Esophagus muscularis mucosa (tissue), 4 donors: Measurements from ENCODE around the gene SNAP29. TPM values are rescaled to one million over a fixed set of nuclear protein-coding genes. Genes with fewer than 3 reads are reported as not detected.

ENCODE experiments used
- DNase-seq: peaks from one replicate; pipeline ENCODE4 v3.0.0-alpha.2; 2017; ENCODE audit errors: extremely low spot score
- H3K27ac ChIP-seq, 4 donors: fragments of 200-600 bp; sonication (generic); replicated peaks in 1 of 4; 1 replicate in 3 of 4; 2 replicates in 1 of 4; pipeline ENCODE4 v1.5.1; 2016 to 2019; ENCODE audit warnings: mild to moderate bottlenecking in 1 of 4
- H3K27me3 ChIP-seq, 4 donors: fragments of 200-600 bp; sonication (generic); one replicate each; pipeline versions ENCODE4 v1.5.1 to v1.6.0; 2016 to 2019
- H3K36me3 ChIP-seq, 4 donors: fragments of 200-600 bp; sonication (generic); one replicate each; pipeline ENCODE4 v1.5.1; 2016 to 2019
- H3K4me1 ChIP-seq, 4 donors: fragments of 200-600 bp; sonication (generic); one replicate each; pipeline ENCODE4 v1.5.1; 2016 to 2019
- H3K4me3 ChIP-seq, 4 donors: fragments of 200-600 bp; sonication (generic); 1 replicate in 2 of 4; 2 replicates in 2 of 4; pipeline ENCODE4 v1.5.1; 2016 to 2019; ENCODE audit warnings: mild to moderate bottlenecking in 4 of 4, moderate library complexity in 1 of 4
- H3K9me3 ChIP-seq, 4 donors: fragments of 200-600 bp; sonication (generic); 1 replicate in 3 of 4; 2 replicates in 1 of 4; pipeline ENCODE4 v1.5.1; 2016 to 2019
- EP300 ChIP-seq: sonication (generic); formaldehyde crosslinking; IDR thresholded peaks from one replicate; pipeline ENCODE4 v1.6.1; 2017; ENCODE audit warnings: antibody characterized with exemption
- POLR2A ChIP-seq: fragments of 450-650 bp; IDR thresholded peaks from one replicate; pipeline ENCODE4 v1.6.1; 2017; ENCODE audit warnings: antibody characterized with exemption, moderate library complexity, mild to moderate bottlenecking, low read depth
- POLR2AphosphoS5 ChIP-seq, 2 donors: sonication (generic); formaldehyde crosslinking; IDR thresholded peaks; one replicate each; pipeline ENCODE4 v1.6.1; 2017; ENCODE audit warnings: antibody characterized with exemption in 2 of 2
- WGBS: methylation state at CpG from one replicate; pipeline ENCODE4 v1.1.5; 2018; 5-methylcytosine and 5-hydroxymethylcytosine counted together
- intact Hi-C: fragments of 100-400 bp; cut with DNase I; formaldehyde crosslinking; loops from one replicate; pipeline ENCODE4 v1.15.1; 2023
- total RNA-seq, 4 donors: library from RNA; depleted of rRNA; stranded (reverse); fragments of >200 nt; gene quantifications; one replicate each; pipeline versions ENCODE4 v1.1.0 to v1.2.1, GENCODE V29; 2016
- TF ChIP-seq, protein P1 (sequence below), 3 experiments: fragments of 200-600 bp in 2 of 3; fragments of 450-650 bp in 1 of 3; sonication (generic) in 2 of 3; IDR thresholded peaks; one replicate each; pipeline ENCODE4 v1.5.1; 2017 to 2019; ENCODE audit warnings: antibody characterized with exemption in 3 of 3, mild to moderate bottlenecking in 2 of 3, moderate library complexity in 1 of 3

The SNAP29 gene
- total RNA-seq, 4 donors from 2014 or later = 21.2 to 33.6 (median 26.4) TPM

DNA sequence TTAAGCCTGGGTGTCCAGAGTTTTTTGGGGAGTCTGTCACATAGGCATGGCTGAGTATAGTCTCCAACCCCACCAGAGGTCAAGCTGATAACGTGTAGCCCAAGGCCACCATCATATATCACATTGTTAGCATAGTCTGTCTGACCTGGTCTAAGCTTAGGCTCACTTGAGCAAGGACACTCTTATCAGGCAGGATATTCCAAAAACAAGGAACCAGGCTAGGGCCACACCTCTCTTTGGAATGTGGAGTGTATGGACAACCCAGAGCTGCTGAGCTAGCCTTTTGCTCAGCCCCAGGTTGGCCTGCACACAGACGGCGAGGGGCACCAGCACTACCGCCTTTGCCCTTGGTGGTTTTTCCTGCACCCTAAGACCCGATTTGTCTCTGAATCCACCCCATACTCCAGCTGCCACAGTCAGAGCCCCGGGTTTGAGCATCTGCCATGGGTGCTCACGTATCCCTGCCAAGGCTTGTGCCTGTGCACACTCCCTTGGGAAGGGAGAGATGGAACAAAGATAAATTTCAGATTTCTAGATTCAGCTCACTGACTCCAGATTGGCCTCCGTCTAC is 7.2 kb downstream of the SNAP29 start:
- TF ChIP-seq POLR2AphosphoS5 (IDR thresholded peaks at IDR 0.05) (no peak), EP300 (no peak), POLR2A (no peak)
- TF ChIP-seq, protein P1, sequence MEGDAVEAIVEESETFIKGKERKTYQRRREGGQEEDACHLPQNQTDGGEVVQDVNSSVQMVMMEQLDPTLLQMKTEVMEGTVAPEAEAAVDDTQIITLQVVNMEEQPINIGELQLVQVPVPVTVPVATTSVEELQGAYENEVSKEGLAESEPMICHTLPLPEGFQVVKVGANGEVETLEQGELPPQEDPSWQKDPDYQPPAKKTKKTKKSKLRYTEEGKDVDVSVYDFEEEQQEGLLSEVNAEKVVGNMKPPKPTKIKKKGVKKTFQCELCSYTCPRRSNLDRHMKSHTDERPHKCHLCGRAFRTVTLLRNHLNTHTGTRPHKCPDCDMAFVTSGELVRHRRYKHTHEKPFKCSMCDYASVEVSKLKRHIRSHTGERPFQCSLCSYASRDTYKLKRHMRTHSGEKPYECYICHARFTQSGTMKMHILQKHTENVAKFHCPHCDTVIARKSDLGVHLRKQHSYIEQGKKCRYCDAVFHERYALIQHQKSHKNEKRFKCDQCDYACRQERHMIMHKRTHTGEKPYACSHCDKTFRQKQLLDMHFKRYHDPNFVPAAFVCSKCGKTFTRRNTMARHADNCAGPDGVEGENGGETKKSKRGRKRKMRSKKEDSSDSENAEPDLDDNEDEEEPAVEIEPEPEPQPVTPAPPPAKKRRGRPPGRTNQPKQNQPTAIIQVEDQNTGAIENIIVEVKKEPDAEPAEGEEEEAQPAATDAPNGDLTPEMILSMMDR (IDR thresholded peaks at IDR 0.05) = no peak
- Histone ChIP-seq H3K4me3 (no peak overlapping the region), H3K27ac (peak overlapping the region in 1 of 4 donors; percentile 82), H3K9me3 (no peaks in the 10 kb centered on the region), H3K36me3 (peaks cover 8 to 68% (median 23%) of the 10 kb centered on the region in 4 donors), H3K4me1 (peaks cover 20 to 53% (median 40%) of the 10 kb centered on the region in 4 donors), H3K27me3 (no peaks in the 10 kb centered on the region)
- no peak for DNase-seq
- WGBS = 100% methylated on average over 5 of the region's 8 CpGs
- intact Hi-C loops = no loop called here

DNA sequence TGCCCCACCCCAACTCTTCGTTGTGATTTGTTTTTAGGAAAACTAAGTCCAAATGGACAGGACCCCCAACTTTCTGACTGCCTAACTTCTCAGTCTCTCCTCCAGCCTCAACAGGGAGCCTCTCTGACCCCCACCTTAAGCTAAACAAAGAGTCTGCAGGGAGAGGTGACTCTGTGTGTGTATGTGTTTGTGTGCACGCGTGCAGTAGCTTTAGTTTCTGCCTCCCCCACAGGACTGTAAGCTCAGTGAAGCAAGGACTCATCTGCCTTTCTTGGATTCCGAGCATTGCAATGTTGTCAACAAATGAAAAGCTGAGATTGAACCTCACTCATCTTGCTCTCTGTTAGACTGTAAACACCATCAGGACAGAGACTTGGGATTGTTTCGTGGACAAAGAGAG is 7.9 kb downstream of the SNAP29 start:
- Histone ChIP-seq H3K4me3 (no peak overlapping the region), H3K27ac (peak overlapping the region; percentile 56 to 82 (median 64)), H3K36me3 (peaks cover 15 to 73% (median 29%) of the 10 kb centered on the region in 4 donors), H3K4me1 (peaks cover 20 to 47% (median 39%) of the 10 kb centered on the region in 4 donors), H3K9me3 (no peaks in the 10 kb centered on the region), H3K27me3 (no peaks in the 10 kb centered on the region)
- no peak for TF ChIP-seq POLR2A
- TF ChIP-seq POLR2AphosphoS5 (IDR thresholded peaks at IDR 0.05) = no peak
- TF ChIP-seq, protein P1 (IDR thresholded peaks at IDR 0.05) = no peak
- TF ChIP-seq EP300 = no peak
- 78% methylated on average over 5 of the region's 5 CpGs for WGBS
- DNase-seq = no peak
- intact Hi-C loops = no loop called here

DNA sequence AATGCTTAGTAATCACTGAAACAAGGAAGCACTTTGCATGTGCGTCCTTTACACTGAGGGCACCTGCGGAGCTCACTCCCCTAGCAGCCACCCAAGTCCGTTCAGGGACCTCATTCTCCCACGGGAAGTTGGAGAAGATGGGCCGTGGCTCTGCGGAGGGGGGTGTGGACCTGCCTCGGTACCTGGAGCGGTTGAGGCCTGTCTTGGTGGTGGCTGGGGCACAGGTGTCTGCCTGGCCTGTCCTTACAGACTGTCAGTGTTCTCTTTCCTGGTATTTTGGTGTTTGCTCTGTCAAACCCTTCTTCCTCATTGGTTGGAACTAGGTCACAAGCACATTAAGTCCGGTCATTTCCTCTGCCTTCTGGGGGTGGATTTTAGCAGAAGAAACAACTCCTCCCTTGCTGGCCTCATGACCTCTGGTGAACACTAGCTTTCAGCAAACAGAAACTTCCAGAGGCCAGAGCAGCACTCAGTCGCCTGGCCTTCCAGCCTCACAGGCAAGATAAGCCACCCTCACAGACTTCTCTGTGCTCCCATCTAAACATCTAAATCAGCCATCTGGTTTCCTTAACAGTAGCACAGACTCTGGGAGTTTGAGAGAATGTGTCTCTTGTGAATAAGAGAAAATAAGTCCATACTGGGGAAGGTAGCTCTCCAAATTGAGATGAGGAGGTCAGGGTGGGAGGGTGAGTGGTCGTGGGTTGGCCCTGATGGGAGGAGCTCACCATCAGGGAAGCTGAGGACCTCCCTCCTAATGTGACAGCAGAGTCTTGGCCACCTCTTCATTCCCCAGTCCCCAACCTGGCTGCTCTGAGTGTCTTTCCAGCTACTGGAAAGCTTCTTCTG is 8.6 kb downstream of the SNAP29 start:
- Histone ChIP-seq H3K4me1 (peaks cover 20 to 41% (median 36%) of the 10 kb centered on the region in 4 donors), H3K9me3 (no peaks in the 10 kb centered on the region), H3K27me3 (no peaks in the 10 kb centered on the region), H3K4me3 (no peak overlapping the region), H3K36me3 (peaks cover 15 to 73% (median 32%) of the 10 kb centered on the region in 4 donors), H3K27ac (peak overlapping the region; percentile 56 to 82 (median 64))
- no peak for TF ChIP-seq EP300
- peak; percentile 59 to 75 for TF ChIP-seq POLR2AphosphoS5 (IDR thresholded peaks at IDR 0.05)
- intact Hi-C loops = no loop called here
- 39% methylated on average over 3 of the region's 11 CpGs for WGBS
- DNase-seq = peak; percentile 93

DNA sequence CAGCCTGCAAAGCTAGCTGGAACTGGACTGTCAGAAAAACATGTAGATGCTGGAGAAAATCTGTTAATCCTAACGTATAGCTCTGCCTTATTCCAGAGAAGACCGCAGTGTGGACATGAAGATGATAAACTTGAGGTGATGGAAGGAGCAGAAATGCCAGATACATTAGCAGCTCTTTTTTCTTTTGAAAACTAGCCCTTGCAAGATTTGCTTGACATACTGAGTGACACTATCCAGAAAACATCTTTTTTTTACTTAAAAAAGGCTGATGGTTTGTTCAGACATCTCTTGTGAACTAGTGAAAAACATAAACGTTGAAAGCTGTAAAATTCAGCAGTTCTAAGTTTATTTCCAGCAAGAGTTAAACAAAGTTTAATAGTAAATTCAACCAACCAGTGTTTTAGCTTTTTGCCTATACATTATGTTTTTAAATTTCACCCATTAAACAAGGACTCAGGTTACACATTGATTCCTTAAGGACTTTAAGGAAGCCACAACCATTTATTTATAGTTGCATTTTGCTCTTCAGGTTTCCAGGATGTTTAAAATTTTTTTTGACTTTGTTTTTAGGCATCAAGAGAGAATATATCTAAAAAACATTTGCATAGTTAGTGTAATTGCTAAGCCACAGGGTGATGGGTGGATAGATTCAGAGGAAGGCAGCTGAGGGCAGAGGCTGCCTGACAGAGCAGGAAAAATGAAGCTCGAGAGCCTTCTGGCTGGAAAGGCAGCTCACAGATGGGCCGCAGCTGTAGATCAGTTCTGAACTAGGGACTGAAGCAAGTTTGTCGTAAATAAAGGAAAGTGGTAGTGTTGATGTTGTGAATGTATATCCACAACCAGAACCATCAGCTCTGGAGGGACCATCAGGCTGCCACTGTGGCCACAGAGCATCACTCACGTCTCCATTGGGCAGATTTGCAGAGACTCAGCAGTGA is 9.5 kb downstream of the SNAP29 start:
- Histone ChIP-seq H3K4me1 (peaks cover 20 to 35% (median 34%) of the 10 kb centered on the region in 4 donors), H3K36me3 (peaks cover 20 to 74% (median 35%) of the 10 kb centered on the region in 4 donors), H3K27ac (peak overlapping the region; percentile 56 to 82 (median 64)), H3K27me3 (no peaks in the 10 kb centered on the region), H3K4me3 (no peak overlapping the region), H3K9me3 (no peaks in the 10 kb centered on the region)
- DNase-seq = no peak
- intact Hi-C loops = no loop called here
- no peak for TF ChIP-seq POLR2AphosphoS5 (IDR thresholded peaks at IDR 0.05)
- TF ChIP-seq POLR2A = no peak
- no peak for TF ChIP-seq EP300
- TF ChIP-seq, protein P1 (IDR thresholded peaks at IDR 0.05) = no peak
- 58% methylated on average over 7 of the region's 7 CpGs for WGBS
